ENCODE measurements around the gene TPK1.
"Not testable (repeated sequence)": the region's sequence is repeated elsewhere in the genome, so short reads cannot be mapped to it uniquely, and the experiment has no call there.

The TPK1 gene

DNA sequence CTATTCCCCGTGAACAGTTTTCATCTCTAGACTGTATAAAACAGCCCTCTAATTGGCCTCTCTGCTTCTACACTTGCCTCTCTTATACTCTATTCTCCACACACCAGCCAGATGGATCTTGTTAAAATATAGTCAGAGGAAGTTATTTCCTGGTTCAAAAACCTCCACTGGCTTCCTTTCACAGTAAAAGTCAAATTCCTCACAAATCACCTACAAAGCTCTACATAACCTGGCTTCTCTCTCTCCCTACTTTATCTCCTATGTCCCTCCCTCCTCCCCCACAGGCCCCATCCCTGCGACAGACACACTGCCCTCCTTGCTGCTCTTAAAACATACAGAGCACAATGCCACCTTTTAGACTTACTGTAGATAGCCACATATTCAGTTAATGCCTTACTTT lies 60.1 kb downstream of the TPK1 start:
- no peak for DNase-seq

DNA sequence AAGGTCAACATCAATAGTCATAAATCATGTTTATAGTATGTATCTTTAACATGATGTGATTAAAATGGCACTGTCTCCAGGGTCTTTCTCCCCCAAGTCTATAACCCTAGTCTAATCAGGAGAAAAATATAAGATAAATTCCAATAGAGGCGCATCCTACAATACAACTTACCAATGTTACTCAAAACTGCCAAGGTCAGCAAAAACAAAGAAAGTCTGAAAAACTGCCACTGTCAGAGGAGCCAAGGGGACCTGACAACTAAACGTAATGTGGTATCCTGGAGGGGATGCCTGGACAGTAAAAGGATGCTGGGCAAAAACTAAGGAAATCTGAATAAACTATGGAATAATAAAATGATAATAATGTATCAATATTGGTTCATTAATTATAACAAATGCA lies 63.9 kb downstream of the TPK1 start:
- DNase-seq: no peak

- no peak for DNase-seq
Observed at GRCh38 chr7:144771174-144771573, 64.7 kb downstream of the TPK1 start.

DNA sequence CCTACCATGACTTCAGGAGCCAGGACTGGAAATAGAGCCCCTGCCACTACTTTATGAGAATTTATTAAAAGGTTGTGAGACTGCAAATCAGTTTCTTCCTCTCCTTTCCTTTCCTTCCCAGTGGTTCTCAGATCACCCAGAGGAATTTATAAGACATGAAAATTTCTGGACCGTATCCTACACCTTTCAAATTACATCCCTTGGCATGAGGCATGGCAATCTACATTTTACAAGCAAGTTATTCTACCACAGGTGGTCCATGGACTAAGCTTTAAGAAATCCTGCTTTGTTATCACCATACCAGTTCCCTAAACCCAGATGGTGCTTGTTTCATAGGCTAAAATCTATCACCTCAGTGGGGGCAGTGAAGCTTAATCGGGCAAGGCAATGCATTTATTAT lies 66.5 kb downstream of the TPK1 start:
- DNase-seq: no peak

DNA sequence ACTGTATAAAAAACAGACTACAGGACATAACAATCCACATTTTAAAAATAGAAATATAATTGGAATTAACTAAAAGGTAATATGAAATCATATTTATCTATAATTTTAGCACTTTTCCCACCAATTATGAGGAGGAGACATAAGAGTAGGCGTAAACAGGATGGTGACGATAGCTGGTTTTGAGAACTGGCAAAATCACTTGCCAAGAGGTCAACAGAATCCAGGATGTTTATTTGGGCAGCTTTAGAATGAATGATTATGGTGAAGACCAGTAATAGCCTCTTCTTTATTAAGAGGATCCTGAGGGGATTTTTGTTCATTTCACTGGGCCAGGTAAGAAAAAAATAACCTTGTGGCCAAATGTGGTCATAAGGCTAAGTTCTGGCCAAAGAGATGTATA lies 67.2 kb downstream of the TPK1 start:
- DNase-seq: no peak

DNA sequence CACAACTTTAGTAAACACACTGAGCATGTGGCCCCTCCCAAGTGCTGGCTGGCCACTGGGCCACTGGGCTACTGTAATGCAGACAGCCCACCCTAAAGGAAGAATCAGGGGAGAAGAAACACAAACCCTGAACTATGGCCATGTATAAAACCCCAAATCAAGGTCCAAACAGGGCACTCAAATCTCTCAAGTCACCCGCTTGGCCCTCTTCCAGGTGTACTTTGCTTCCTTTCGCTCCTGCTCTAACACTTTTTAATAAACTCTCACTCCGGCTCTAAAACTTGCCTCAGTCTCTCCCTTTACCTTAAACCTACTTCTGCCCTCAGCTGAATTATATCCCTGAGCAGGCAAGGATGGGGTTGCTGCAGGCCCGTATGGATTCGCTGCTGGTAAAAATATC lies 72.6 kb downstream of the TPK1 start:
- DNase-seq: no peak

DNA sequence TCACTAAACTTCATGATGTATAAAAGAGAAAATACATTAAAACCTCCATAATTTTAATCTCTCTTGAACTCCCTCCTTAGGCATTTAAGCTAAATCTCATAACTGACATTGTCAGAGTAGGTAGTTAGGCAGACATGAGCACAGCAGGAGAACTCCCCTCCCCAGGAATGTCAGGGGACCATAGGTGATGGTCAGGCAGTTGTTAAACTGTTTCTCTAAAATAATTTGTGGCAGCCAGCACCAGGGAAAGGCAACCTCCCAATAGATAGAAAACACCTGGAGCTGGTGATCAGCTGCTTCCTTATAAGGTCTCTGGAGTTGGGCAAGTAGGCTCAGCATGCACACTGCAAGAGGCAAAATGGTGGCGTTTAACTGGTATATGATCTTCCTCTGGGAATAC lies 73.0 kb downstream of the TPK1 start:
- no peak for DNase-seq

DNA sequence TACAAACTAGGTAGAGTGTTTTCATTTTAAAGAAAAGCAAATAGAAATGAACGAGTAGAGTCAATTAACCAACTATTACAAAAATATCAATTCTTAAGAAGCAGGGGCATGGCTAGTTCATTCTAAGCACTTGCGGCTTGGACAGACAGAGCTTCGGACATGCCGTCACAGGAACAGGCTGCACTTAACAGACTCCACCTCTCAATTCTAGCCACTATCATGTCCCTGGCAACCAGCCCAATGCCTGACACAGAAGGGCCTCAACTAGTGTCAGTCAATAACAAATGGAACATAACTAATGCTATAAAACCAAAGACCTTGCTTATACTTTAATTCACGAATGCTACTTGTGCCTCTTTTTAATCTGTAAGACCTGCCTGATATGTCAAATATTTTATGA lies 74.4 kb downstream of the TPK1 start:
- DNase-seq: no peak

DNA sequence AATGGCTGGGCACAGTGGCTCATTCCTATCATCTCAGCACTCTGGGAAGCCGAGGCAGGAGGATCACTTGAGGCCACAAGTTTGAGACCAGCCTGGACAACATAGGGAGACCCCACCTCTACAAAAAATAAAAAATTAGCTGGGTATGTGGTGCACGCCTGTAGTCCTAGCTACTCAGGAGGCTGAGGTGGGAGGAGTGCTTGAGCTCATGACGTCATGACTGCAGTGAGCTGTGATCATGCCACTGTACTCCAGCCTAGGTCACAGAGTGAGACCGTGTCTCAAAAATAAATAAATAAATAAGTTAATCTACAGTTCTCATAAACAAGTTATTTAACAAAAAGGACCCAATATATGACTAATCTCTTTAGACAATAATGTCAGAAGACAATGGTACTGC lies 76.2 kb downstream of the TPK1 start:
- DNase-seq: no peak

GRCh38 chr7:144747936-144748335 lies 87.9 kb downstream of the TPK1 start:
- no peak for DNase-seq

- DNase-seq: peak; percentile 17 to 54
Observed at GRCh38 chr7:144738708-144739314, 97.0 kb downstream of the TPK1 start.

GRCh38 chr7:144738146-144738545 lies 97.7 kb downstream of the TPK1 start:
- no peak for DNase-seq

- no peak for DNase-seq
Observed at GRCh38 chr7:144736880-144737493, 98.9 kb downstream of the TPK1 start.

- DNase-seq: no peak
Observed at GRCh38 chr7:144735505-144736276, 100.2 kb downstream of the TPK1 start.

- no peak for DNase-seq
Observed at GRCh38 chr7:144731661-144732351, 104.0 kb downstream of the TPK1 start.

DNA sequence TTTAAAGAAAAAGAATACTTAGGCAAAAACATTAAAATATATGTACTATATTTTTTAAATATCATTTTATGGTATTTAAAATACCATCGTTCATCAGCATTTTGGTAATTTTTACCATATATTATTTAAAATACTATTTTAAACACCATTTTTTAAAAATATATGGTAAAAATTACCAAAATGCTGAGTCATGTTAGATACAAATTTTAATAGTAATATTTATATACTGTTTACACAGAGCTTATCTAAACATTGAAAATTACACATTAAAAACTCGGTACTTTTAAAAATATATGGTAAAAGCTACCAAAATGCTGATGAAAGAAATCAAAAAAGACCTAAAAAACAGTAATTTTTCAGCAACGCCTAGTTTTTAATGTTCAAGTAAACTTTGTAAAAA lies 105.6 kb downstream of the TPK1 start:
- DNase-seq: no peak

- DNase-seq: no peak
Observed at GRCh38 chr7:144729226-144729625, 106.6 kb downstream of the TPK1 start.

DNA sequence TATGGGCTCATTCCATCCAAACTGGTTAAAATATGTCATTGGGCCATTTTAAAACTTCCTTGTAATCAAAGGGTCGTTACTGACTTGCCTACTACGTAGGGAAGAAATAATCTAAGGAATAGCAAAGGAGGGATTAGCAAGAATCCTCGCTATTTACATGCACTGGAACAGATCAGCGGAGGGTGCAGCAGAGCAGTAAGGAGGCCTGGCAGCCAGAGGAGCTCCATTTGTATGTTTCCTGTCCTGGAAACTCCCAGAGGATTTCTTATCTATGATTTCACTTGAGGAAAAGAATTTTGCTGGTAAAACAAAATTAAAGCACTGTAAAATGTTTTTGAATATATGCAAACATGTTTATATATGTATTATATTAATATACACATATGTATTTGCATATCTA lies 107.3 kb downstream of the TPK1 start:
- no peak for DNase-seq

DNA sequence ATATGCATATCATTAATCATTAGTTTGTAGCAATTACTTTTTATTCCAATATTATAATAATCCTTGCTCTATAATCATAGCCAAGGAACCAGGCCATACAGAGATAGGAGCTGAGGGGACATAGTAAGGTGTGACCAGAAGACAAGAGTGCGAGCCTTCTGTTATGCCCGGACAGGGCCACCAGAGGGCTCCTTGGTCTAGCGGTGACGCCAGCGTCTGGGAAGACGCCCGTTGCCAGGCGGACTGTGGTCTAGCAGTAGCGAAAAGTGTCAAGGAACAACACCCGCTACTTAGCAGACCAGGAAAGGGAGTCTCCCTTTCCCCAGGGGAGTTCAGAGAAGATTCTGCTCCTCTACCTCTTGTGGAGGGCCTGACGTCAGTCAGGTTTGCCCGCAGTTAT lies 109.0 kb downstream of the TPK1 start:
- not testable (repeated sequence) for DNase-seq

GRCh38 chr7:144725070-144725469 lies 110.8 kb downstream of the TPK1 start:
- DNase-seq: no peak

- DNase-seq: no peak
Observed at GRCh38 chr7:144723301-144723700, 112.6 kb downstream of the TPK1 start.

DNA sequence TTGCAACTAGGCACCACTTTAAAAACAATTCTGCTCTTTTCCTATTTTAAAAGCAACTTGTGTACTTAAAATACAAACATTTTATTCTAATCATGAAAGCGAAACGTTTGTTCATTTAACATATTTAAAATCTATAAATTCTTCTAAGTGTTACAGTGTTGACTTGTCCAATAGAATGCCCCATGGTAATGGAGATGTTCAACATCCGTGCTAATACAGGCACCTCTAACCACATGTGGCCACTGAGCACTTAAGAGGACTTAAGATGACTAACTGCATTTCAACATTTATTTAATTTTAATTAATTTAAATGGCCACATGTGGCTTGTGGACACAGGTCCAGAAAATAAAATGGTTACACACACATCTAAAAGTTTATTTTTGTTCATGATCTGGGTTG lies 115.1 kb downstream of the TPK1 start:
- DNase-seq: no peak

DNA sequence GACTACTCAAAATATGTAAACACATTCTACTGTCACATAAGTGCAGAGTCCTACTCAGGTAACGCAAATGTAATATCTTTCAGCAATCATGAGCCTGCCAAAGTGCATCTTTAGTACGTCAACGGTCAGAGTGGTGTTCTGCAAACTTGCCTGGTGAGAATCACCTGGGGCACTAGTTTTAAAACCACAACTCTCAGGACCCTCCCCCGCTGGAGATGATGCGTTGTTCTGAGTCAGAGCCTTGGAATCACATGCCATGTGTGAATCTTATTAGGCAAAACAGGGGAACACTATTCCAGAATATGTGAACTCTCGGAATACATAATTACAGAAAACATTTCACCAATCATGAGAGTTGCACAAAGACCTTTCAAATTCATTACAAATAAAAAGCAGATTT lies 115.7 kb downstream of the TPK1 start:
- DNase-seq: no peak

DNA sequence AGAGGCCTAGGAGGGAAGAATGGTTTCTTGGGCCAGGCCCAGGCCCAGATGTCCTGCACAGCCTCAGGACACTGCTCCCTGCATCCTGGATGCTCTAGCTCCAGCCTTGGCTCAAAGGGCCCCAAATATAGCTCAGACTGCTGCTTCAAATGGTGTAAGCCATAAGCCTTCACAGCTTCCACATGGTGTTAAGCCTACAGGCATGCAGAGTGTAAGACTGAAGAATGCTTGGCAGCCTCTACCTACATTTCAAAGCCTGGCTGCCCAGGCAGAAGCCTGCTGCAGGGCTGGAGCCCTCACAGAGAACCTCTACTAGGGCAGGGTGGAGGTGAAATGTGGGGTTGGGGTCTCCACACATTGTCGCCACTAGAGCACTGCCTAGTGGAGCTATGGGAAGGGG lies 118.1 kb downstream of the TPK1 start:
- no peak for DNase-seq

Measured in CD4-positive, alpha-beta T cell treated with Interleukin-1 beta for 1 hour (primary cell).